Renal cortex interstitium (tissue), 11 donors: ENCODE data around the gene CAMK1G. TPM values are rescaled to one million over a fixed set of nuclear protein-coding genes. Genes with fewer than 3 reads are reported as not detected.
A peak's percentile ranks its signal among the peaks of the same experiment; 100 is the strongest.

ENCODE experiments used
- DNase-seq, 11 donors: peaks; one replicate each; pipeline ENCODE4 v3.0.0-alpha.2; 2013; ENCODE audit warnings: low read depth in 9 of 11, low spot score in 4 of 11; ENCODE audit errors: extremely low read depth in 1 of 11
- polyA plus RNA-seq, 3 donors: library from polyadenylated mRNA; unstranded; fragments of 120-200 nt; gene quantifications; one replicate each; pipeline ENCODE4 v1.2.1, GENCODE V29; 2013; ENCODE audit not compliant: insufficient read length in 3 of 3

Gene CAMK1G
- polyA plus RNA-seq, 3 donors = 5.1 to 6.6 (median 5.4) TPM

DNA sequence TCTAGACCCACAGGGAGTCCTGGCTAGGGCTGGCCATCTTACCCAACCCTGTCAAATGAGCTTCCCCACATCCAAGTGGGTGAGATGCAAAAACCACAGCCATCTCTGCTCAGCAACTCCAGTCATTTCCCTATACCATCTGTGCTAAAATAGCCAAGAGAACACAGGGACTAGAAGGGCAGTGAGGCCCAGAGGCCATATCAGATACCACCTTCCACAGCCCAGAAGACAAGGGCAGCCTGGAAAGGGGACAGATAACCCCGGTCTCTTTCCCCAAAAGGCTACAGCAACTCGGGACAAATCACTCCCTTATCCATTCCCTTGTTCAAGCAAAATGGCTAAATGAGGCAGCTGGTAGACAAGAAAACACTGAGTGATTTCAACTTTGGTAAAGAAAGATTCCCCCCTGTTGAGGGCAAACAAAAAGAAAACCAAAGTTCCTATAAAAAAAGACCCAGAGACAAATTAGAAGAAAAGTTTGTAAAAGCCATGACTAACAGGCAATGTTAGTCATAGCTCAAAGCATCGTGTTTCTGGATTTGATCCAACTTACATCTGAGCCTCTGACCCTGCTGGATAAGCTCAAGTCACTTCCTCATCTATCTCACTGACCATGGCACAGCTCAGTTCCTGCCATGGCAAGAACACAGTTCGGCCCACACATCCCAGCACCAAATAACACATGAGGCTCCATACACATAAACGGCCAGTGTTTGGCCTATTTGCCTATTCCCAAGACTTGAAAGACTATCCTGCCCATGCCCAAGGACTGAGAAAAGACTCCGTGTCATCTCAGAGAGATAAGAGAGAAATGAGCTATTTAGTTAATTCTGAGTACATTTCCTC, 65.6 kb downstream of the CAMK1G start:
- DNase-seq = no peak

DNA sequence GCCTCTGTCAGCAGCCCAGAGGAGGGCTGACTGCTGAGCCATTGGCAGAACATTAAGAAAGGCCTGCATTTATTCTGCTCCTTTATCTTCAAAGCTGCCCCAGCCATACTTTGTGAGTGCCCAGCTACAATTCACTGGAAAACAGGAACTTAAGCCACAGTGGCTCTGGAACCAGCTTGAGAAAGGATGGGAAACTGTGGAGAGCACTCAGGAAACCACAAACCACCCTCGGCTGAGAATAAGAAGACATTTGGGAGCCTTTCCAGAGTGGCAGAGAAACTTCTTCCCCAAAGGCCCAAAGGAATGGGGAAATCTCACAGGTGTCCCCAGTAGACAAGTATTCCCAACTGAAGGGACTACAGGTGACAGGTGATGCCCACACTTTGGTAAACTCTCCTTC, 66.9 kb downstream of the CAMK1G start:
- DNase-seq = no peak

- DNase-seq = no peak
Observed at GRCh38 chr1:209651138-209651587, 67.6 kb downstream of the CAMK1G start.

GRCh38 chr1:209652121-209652735, 68.7 kb downstream of the CAMK1G start, which contains the start of gene LAMB3:
Gene LAMB3 (minus strand): TSS chr1:209652425. CDS start chr1:209650944, 1,481 bp downstream.
- DNase-seq = no peak

DNA sequence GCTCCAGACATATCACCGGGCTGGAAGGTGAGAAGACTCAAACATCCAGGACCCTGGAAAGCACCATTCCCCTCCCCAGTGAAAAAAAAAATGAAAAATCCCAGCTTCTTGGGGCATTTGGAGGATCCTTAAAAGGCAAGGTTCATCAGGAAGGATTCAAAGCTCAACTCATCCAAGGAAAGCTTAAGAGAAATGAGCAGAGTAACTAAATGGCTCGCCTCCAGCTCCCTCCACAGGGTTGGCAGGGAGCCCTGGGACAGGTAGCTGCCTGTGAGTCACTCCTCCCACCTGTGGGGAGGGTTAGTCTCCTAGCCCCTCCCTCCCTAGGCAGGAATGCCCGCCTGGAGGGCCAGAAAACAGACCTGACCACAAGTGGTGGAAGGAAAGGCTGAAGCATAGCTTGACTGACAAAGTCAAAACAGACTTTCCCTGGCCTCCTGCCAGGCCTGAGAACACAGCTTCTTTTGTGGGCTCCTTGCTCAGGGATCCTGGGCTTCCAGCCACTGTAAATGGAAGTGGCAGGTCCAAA, 69.4 kb downstream of the CAMK1G start:
- DNase-seq = peak in 8 of 11 donors; percentile 43 to 75 (median 52)

DNA sequence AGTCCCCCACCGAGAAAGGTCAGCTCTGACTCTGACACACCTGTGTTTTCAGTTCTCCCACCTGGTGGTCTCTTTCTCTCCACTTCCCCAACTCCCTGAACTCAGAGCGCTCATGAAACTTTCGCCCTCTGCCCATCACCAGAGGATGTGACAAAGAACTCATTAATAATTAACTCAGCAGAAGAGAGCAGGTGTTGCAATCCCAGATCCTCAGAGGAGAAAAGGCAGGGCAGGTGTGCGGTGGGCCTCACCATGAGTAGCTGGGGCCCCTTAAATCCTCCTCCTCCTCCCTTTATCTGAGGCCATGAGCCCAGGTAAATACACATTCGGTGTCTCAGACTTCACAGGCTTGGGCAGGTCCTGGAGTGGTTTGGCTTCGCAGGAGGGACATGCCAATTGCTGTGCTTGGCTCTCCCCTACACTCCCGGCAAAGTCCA, 70.4 kb downstream of the CAMK1G start:
- DNase-seq = no peak

- no peak for DNase-seq
Observed at GRCh38 chr1:209655411-209656231, 72.1 kb downstream of the CAMK1G start.

DNA sequence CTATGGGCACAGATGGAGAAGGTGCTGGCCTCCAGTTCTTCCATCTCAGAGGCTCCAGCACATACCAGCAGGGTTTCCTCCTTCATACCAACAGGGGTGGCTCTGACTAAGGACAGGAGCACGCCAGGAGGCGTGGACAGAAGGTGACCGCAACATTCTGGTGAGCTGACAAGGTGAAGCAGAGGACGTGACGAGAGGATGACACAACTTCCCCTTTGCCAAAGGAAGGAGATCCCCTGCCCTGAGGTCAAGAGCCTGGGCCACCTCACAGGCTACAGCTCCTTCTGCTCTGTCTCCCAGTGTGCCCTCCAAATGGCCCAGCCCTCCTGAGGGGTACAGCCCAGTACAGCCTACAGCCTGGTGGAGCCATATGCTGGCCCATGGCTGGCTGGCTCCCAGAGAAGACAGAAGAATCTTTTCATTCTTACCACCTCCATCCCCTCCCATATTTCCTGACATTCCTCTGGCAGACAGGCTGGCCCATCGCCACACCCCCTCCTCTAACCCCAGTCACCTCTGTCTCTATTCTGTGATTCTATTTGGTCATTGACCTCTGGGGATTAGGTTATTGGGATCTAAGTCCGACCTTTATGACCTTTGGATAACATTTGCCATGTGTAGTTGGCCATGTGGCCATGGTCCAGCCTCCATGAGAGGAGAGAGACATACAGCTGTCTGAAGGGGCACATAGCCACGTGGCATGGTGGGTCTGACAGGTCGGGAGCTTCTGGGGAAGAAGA, 73.8 kb downstream of the CAMK1G start:
- DNase-seq = no peak

GRCh38 chr1:209657918-209658317, 74.4 kb downstream of the CAMK1G start:
- DNase-seq = no peak

- no peak for DNase-seq
Observed at GRCh38 chr1:209659909-209660308, 76.4 kb downstream of the CAMK1G start.

DNA sequence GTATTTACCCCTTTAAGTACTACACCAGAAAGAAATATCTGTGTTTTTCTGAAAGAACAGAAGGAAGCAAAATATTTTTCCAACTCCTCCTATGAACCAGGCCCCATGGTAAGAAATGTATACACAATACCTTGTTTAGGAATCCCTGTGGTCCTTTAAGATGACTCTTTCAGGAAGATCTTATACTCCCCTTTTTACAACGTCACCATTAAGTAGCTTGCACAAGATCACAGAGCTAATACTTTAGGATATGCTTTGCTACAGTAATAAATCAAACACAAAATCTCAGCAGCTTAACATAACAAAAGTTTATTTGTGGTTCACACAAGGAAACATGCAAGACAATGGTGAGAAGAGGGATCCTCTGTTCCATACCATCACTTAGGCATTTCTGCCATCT, 77.6 kb downstream of the CAMK1G start:
- no peak for DNase-seq

DNA sequence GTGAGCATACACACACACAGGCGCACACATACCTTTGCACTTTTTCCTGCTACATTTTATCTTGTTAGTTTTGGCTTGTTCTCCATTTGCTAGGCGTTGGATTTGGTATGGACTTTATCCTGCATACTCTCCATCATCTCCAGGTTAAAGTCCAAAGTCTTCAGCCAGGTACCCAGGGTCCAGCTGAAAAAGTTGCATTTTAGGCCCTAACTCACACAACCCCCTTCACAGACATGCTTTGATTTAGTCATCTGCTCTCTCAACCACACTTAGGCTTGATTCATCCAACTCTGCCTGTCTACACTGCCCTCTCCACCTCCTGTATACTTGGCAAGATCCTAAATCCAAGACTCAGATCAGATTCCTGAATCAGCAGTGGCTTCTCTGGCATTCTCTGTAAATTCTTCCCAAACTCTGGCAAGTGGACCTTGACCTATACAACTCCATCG, 79.4 kb downstream of the CAMK1G start:
- DNase-seq = no peak

Other genes starting within 250 kb of the CAMK1G start
- gene LAMB3, start 68.7 kb downstream of the CAMK1G start, polyA plus RNA-seq = 1 to 10 TPM in 1 of 3 donors, under 1 TPM in 2; 0.50 to 1.9 (median 0.69) TPM
- 10 to 100 TPM in 2 of 3 donors, 1 to 10 TPM in 1; 9.5 to 12.6 (median 11.1) TPM for gene G0S2, start 91.7 kb downstream of the CAMK1G start, polyA plus RNA-seq
- under 1 TPM; 0.15 to 0.32 (median 0.23) TPM for gene HSD11B1, start 121.1 kb downstream of the CAMK1G start, polyA plus RNA-seq
- gene TRAF3IP3, start 172.3 kb downstream of the CAMK1G start, polyA plus RNA-seq = 1 to 10 TPM; 1.2 to 1.9 (median 1.3) TPM
- 1 to 10 TPM; 3.4 to 3.8 (median 3.7) TPM for gene C1orf74, start 200.8 kb downstream of the CAMK1G start, polyA plus RNA-seq
- gene IRF6, start 222.4 kb downstream of the CAMK1G start, polyA plus RNA-seq = 10 to 100 TPM; 15.1 to 24.6 (median 15.8) TPM
- gene UTP25, start 244.3 kb downstream of the CAMK1G start, polyA plus RNA-seq = 10 to 100 TPM in 2 of 3 donors, 1 to 10 TPM in 1; 9.4 to 11.3 (median 11.1) TPM